Caco-2 (cell line): ENCODE measurements around the gene TRAPPC5. TPM values are rescaled to one million over a fixed set of nuclear protein-coding genes. Genes with fewer than 3 reads are reported as not detected.

Experiments
- BruUV-seq: library from RNA; stranded (reverse); fragments of 400-500 nt; replicated peaks from 2 replicates; lab custom pipeline; 2021; lab: Mats Ljungman, UMichigan
- CTCF ChIA-PET: fragments of 300-600 bp; sonication (Branson Sonifier 250); formaldehyde crosslinking; loops from one replicate; lab custom pipeline; 2022; ENCODE audit warnings: antibody characterized with exemption; lab: Charles Lee
- POLR2A ChIA-PET: fragments of 300-600 bp; sonication (Branson Sonifier 250); formaldehyde crosslinking; loops from one replicate; lab custom pipeline; 2022; ENCODE audit warnings: antibody characterized with exemption; lab: Charles Lee
- DNase-seq, 2 experiments: peaks; one replicate each; pipeline versions ENCODE4 v3.0.0 to v3.0.0-alpha.2; 2020 to 2022
- H3K27me3 ChIP-seq: replicated peaks from 2 replicates; pipeline ENCODE4 v1.6.0; 2011; ENCODE audit warnings: low read length; ENCODE audit not compliant: control insufficient read depth, insufficient read depth
- H3K36me3 ChIP-seq: 2 replicates; pipeline ENCODE4 v1.5.1; 2011; ENCODE audit warnings: low read length; ENCODE audit not compliant: control insufficient read depth, insufficient read depth
- H3K4me1 ChIP-seq: fragments of 250-450 bp; sonication (Bioruptor Pico); 2 replicates; pipeline ENCODE4 v1.5.1; 2020; ENCODE audit warnings: mild to moderate bottlenecking
- H3K4me3 ChIP-seq: 2 replicates; pipeline ENCODE4 v1.5.1; 2011; ENCODE audit warnings: low read depth, mild to moderate bottlenecking, control low read depth, low read length
- H3K9me3 ChIP-seq: fragments of 250-450 bp; sonication (Bioruptor Pico); 2 replicates; pipeline ENCODE4 v1.5.1; 2020; ENCODE audit warnings: mild to moderate bottlenecking, moderate library complexity
- H3K27ac Mint-ChIP-seq: one replicate; pipeline ENCODE4 v1.8.0; 2022; ENCODE audit warnings: mixed read lengths; ENCODE audit not compliant: unreplicated experiment
- H3K27me3 Mint-ChIP-seq: one replicate; pipeline ENCODE4 v1.8.0; 2022; ENCODE audit warnings: mixed read lengths; ENCODE audit not compliant: insufficient read depth, unreplicated experiment
- H3K36me3 Mint-ChIP-seq: one replicate; pipeline ENCODE4 v1.8.0; 2022; ENCODE audit warnings: mild to moderate bottlenecking, mixed read lengths; ENCODE audit not compliant: insufficient read depth, unreplicated experiment
- H3K4me1 Mint-ChIP-seq: one replicate; pipeline ENCODE4 v1.8.0; 2022; ENCODE audit warnings: low read depth, mixed read lengths; ENCODE audit not compliant: unreplicated experiment
- H3K4me3 Mint-ChIP-seq: one replicate; pipeline ENCODE4 v1.8.0; 2022; ENCODE audit warnings: mild to moderate bottlenecking, moderate library complexity, mixed read lengths; ENCODE audit not compliant: unreplicated experiment
- H3K9me3 Mint-ChIP-seq: one replicate; pipeline ENCODE4 v1.8.0; 2022; ENCODE audit warnings: mixed read lengths; ENCODE audit not compliant: unreplicated experiment
- CTCF ChIP-seq, 2 experiments: fragments of 200-600 bp in 1 of 2; IDR thresholded peaks; 1 replicate in 1 of 2; 2 replicates in 1 of 2; pipeline versions ENCODE4 v1.5.1 to v1.8.0; 2011 to 2022; ENCODE audit warnings: antibody characterized with exemption in 1 of 2, control low read depth in 1 of 2, inconsistent platforms in 1 of 2, low read depth in 1 of 2, low read length in 1 of 2, mild to moderate bottlenecking in 1 of 2, moderate library complexity in 1 of 2; ENCODE audit not compliant: insufficient read depth in 1 of 2, severe bottlenecking in 1 of 2, unreplicated experiment in 1 of 2
- intact Hi-C: fragments of 100-400 bp; cut with micrococcal nuclease; formaldehyde crosslinking; loops from one replicate; pipeline ENCODE4 v1.10.0; 2022; ENCODE audit not compliant: unreplicated experiment
- total RNA-seq: library from RNA; stranded (reverse); gene quantifications from 2 replicates; pipeline ENCODE4 v1.2.3, GENCODE V29; 2022

Gene TRAPPC5
- total RNA-seq, 1 experiment from 2014 or later, result 80.3 TPM

GRCh38 chr19:7644550-7644877, 36.1 kb upstream of the TRAPPC5 start:
- peaks cover 10% of the 10 kb centered on the region for H3K36me3 Mint-ChIP-seq
- H3K9me3 Mint-ChIP-seq, result peaks cover 9% of the 10 kb centered on the region
- TF ChIP-seq CTCF (IDR thresholded peaks at IDR 0.05; ENCODE audit: insufficient read depth in 1 of 2, low read depth in 1 of 2, low read length in 1 of 2, severe bottlenecking in 1 of 2, unreplicated experiment in 1 of 2), result no peak
- intact Hi-C loops, result no loop called here
- H3K27me3 Mint-ChIP-seq, result no peaks in the 10 kb centered on the region
- Histone ChIP-seq H3K36me3 (peaks cover 2% of the 10 kb centered on the region), H3K27me3 (no peaks in the 10 kb centered on the region), H3K9me3 (no peaks in the 10 kb centered on the region), H3K4me1 (no peaks in the 10 kb centered on the region), H3K4me3 (no peak overlapping the region)
- H3K4me3 Mint-ChIP-seq, result no peak overlapping the region
- POLR2A ChIA-PET, result no interaction called here
- no peak overlapping the region for H3K27ac Mint-ChIP-seq
- DNase-seq, result no peak
- no TSS peak for BruUV-seq
- no peaks in the 10 kb centered on the region for H3K4me1 Mint-ChIP-seq
- CTCF ChIA-PET, result interaction anchor here (0.9 kb wide), 1 partner anchor 36 kb away, joined by 5 read pairs; the partner anchor contains the start of gene TRAPPC5

GRCh38 chr19:7645163-7645562, 35.5 kb upstream of the TRAPPC5 start:
- CTCF ChIA-PET, result interaction anchor here (0.9 kb wide), 1 partner anchor 36 kb away, joined by 5 read pairs; the partner anchor contains the start of gene TRAPPC5
- POLR2A ChIA-PET, result no interaction called here
- no TSS peak for BruUV-seq
- Mint-ChIP-seq H3K4me1 (no peaks in the 10 kb centered on the region), H3K27ac (no peak overlapping the region), H3K36me3 (peaks cover 9% of the 10 kb centered on the region), H3K4me3 (no peak overlapping the region), H3K9me3 (peaks cover 2% of the 10 kb centered on the region), H3K27me3 (no peaks in the 10 kb centered on the region)
- Histone ChIP-seq H3K27me3 (no peaks in the 10 kb centered on the region), H3K4me3 (no peak overlapping the region), H3K9me3 (no peaks in the 10 kb centered on the region), H3K4me1 (no peaks in the 10 kb centered on the region), H3K36me3 (no peaks in the 10 kb centered on the region; the same call in none of the 2 replicates)
- TF ChIP-seq CTCF (IDR thresholded peaks at IDR 0.05; ENCODE audit: insufficient read depth in 1 of 2, low read depth in 1 of 2, low read length in 1 of 2, severe bottlenecking in 1 of 2, unreplicated experiment in 1 of 2), result no peak
- no peak for DNase-seq
- intact Hi-C loops, result no loop called here

- Mint-ChIP-seq H3K27ac (no peak overlapping the region), H3K27me3 (no peaks in the 10 kb centered on the region), H3K4me3 (no peak overlapping the region), H3K9me3 (no peaks in the 10 kb centered on the region), H3K36me3 (peaks cover 9% of the 10 kb centered on the region), H3K4me1 (no peaks in the 10 kb centered on the region)
- BruUV-seq, result no TSS peak
- no peak for TF ChIP-seq CTCF (IDR thresholded peaks at IDR 0.05; ENCODE audit: insufficient read depth in 1 of 2, low read depth in 1 of 2, low read length in 1 of 2, severe bottlenecking in 1 of 2, unreplicated experiment in 1 of 2)
- Histone ChIP-seq H3K4me3 (no peak overlapping the region), H3K4me1 (no peaks in the 10 kb centered on the region), H3K9me3 (no peaks in the 10 kb centered on the region), H3K27me3 (no peaks in the 10 kb centered on the region), H3K36me3 (no peaks in the 10 kb centered on the region; the same call in 1 of the 2 replicates)
- ChIA-PET POLR2A (no interaction called here), CTCF (no interaction called here)
- DNase-seq, result no peak
- intact Hi-C loops, result no loop called here
Observed at GRCh38 chr19:7645656-7646425, 34.8 kb upstream of the TRAPPC5 start.
